Measurements from ENCODE around the gene SIL1.

SIL1 gene

DNA sequence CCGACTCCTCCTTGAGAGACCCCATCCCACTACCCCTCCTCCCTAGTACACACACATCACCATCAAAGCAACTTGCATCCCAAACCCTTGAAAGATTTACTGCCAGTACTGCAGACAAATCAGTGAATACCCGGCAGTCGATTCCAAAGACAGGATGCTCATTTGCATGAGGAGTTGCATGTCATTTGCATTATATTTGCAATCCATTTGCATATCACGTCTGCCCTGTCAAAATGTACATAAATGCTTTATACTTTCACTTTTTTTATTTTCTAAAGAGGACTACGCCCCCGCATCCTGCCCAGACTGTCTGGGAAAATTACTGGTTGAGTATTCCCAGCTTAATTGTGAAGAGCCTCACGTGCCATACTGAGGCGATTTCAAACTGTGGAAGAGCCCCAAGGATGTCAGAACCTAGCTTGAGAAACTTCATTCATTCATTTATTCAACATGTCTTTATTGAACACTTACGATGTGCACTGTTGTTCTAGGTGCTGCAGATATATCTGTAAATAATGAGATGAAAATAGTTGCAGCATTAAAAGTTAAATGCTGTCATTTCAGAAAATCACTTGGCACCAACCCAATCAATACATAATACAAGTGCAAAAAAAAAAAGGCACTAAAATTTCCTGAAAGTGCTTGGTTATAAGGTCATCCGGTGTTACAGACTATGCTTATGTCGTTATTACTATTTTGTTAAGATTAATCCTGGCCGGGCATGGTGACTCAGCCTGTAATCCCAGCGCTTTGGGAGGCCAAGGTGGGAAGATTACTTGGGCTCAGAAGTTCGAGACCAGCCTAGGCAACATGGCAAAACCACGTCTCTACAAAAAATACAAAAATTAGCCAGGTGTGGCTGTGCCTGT is 17.2 kb upstream of the SIL1 start:
- TF ChIP-seq, protein P1, sequence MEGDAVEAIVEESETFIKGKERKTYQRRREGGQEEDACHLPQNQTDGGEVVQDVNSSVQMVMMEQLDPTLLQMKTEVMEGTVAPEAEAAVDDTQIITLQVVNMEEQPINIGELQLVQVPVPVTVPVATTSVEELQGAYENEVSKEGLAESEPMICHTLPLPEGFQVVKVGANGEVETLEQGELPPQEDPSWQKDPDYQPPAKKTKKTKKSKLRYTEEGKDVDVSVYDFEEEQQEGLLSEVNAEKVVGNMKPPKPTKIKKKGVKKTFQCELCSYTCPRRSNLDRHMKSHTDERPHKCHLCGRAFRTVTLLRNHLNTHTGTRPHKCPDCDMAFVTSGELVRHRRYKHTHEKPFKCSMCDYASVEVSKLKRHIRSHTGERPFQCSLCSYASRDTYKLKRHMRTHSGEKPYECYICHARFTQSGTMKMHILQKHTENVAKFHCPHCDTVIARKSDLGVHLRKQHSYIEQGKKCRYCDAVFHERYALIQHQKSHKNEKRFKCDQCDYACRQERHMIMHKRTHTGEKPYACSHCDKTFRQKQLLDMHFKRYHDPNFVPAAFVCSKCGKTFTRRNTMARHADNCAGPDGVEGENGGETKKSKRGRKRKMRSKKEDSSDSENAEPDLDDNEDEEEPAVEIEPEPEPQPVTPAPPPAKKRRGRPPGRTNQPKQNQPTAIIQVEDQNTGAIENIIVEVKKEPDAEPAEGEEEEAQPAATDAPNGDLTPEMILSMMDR (conservative IDR thresholded peaks at IDR 0.05; ENCODE audit: low read depth) = no peak
- POLR2A ChIA-PET (ENCODE audit: low non-redundant PET) = no interaction called here
- DNase-seq (ENCODE audit: low spot score) = no peak
- CTCF ChIA-PET = interaction anchor here (0.6 to 0.7 kb wide), 2 partner anchors 27 to 550 kb away, joined by 3 read pairs; no protein-coding TSS in a partner anchor
- H3K27ac ChIP-seq = no peak overlapping the region

DNA sequence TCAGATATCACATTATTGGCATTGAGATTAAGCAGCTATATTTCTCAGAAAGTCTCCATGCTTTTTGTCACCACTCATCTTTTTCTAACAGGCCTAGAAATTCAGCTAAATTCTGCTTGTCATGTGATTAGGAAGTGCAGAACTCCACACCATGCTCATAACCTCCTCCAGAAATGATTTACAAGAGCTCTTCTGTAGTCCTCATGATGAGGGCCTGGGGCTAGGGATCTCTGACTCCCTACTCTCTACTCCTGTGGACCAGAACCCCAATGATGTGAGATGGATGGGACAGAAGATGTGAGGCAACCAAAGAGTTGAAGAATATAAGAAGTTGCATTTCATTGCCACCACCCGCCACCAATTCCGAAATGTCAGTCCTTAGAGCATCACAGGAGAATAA is 16.5 kb upstream of the SIL1 start:
- ChIA-PET CTCF (no interaction called here), POLR2A (ENCODE audit: low non-redundant PET) (interaction anchor here (0.6 kb wide), 1 partner anchor 13 kb away, joined by 4 read pairs; no protein-coding TSS in a partner anchor)
- no peak for DNase-seq (ENCODE audit: low spot score)
- TF ChIP-seq, protein P1 (conservative IDR thresholded peaks at IDR 0.05; ENCODE audit: low read depth) = no peak
- H3K27ac ChIP-seq = no peak overlapping the region

DNA sequence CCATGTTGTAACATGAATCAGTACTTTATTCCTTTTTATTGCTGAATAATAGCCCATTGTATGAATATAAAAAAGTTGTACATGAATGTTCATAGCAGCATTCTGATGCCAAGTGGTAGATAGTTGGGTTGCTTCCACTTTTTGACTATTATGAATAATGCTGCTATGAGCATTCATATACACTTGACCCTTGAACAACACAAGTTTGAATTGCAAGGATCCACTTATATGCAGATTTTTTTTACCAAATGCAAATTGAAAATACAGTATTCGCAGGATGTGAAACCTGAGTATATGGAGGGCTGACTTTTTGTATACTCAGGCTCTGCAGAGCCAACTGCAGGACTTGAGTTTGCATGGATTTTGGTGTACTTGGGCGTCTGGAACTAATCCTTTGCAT is 14.7 kb upstream of the SIL1 start:
- TF ChIP-seq, protein P1 (conservative IDR thresholded peaks at IDR 0.05; ENCODE audit: low read depth) = no peak
- no peak for DNase-seq (ENCODE audit: low spot score)
- ChIA-PET CTCF (no interaction called here), POLR2A (ENCODE audit: low non-redundant PET) (no interaction called here)
- H3K27ac ChIP-seq = no peak overlapping the region

DNA sequence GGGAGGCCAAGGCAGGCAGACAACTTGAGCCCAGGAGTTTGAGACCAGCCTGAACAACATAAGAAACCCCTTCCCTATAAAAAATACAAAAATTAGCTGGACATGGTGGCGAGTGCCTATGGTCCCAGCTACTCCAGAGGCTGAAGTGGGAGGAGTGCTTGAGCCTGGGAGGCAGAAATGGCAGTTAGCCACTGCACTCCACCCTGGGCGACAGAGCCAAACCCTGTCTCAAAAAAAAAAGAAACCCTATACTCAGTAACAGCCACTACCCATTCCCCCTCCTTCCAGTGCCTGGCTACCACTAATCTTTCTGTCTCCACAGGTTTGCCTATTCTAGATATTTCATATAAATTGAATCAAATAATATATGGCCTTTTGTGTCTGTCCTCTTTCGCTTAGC is 14.3 kb upstream of the SIL1 start:
- no peak for DNase-seq (ENCODE audit: low spot score)
- H3K27ac ChIP-seq = no peak overlapping the region
- ChIA-PET POLR2A (ENCODE audit: low non-redundant PET) (no interaction called here), CTCF (interaction anchor here (0.7 kb wide), 1 partner anchor 625 kb away, joined by 3 read pairs; no protein-coding TSS in a partner anchor)
- TF ChIP-seq, protein P1 (conservative IDR thresholded peaks at IDR 0.05; ENCODE audit: low read depth) = no peak

DNA sequence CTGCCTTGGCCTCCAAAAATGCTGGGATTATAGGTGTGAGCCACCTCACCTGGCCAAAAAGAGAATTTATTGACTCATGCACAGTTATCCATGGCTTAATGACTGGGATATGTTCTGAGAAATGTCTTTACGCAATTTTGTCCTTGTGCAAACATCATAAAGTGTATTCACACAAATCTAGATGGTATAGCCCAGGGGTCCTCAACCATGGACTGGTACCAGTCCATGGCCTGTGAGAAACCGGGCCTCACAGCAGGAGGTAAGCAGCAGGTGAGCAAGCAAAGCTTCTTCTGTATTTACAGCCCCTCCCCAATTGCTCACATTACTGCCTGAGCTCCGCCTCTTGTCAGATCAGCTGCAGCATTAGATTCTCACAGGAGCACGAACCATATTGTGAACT is 12.4 kb upstream of the SIL1 start:
- TF ChIP-seq, protein P1 (conservative IDR thresholded peaks at IDR 0.05; ENCODE audit: low read depth) = no peak
- H3K27ac ChIP-seq = no peak overlapping the region
- ChIA-PET POLR2A (ENCODE audit: low non-redundant PET) (no interaction called here), CTCF (no interaction called here)
- DNase-seq (ENCODE audit: low spot score) = no peak

DNA sequence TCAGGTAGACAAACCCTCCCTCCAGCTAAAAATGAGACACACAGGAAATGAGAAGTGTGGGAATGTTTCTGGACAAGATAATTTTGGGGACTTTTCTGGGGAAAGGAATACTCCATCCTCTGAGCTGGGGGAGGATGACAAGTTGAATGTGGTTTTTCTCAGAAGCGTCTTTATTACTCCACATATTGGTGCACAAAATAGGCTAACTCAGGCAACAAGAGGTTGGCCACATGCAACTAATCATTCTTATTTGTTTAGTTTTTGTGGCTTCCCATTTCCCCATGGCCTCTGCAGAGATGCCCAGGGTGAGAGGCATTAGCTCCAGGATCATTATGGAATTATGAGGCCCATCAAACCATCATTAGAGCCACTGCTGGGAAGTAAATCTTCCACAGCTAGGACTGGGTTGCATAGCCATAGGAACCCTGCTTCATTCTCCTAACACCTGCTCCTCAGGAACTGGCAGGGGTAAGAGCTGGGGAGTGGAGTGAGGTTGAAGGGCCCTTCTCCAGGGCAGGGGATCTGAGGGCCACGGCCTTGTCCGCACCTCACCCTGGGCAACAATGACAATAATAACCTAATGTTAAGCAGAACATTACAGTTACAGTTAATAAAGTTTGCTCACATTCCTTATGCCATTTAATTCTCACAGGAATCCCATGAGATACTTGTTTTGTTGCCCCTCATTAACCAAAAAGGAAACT is 9.3 kb upstream of the SIL1 start:
- H3K27ac ChIP-seq = no peak overlapping the region
- POLR2A ChIA-PET (ENCODE audit: low non-redundant PET) = interaction anchor here (0.6 kb wide), 1 partner anchor 313 kb away, joined by 5 read pairs; no protein-coding TSS in a partner anchor
- CTCF ChIA-PET = interaction anchor here (0.6 to 0.7 kb wide), 2 partner anchors 9 to 72 kb away, joined by 3 to 4 read pairs; no protein-coding TSS in a partner anchor
- DNase-seq (ENCODE audit: low spot score) = no peak
- TF ChIP-seq, protein P1 (conservative IDR thresholded peaks at IDR 0.05; ENCODE audit: low read depth) = no peak

All from RWPE1 (cell line).